H1 (cell line): ENCODE results near the gene YTHDC2. TPM values are rescaled to one million over a fixed set of nuclear protein-coding genes. Genes with fewer than 3 reads are reported as not detected.

ENCODE experiments used
- CTCF ChIA-PET: fragments of 300-600 bp; sonication (Branson Sonifier 250); formaldehyde crosslinking; loops from one replicate; lab custom pipeline; 2021; ENCODE audit not compliant: partially characterized antibody; lab: Charles Lee
- POLR2A ChIA-PET: fragments of 300-600 bp; sonication (Branson Sonifier 250); formaldehyde crosslinking; loops from one replicate; lab custom pipeline; 2021; ENCODE audit warnings: inconsistent platforms; ENCODE audit not compliant: partially characterized antibody; lab: Charles Lee
- DNase-seq, 2 experiments: peaks; one replicate each; pipeline versions ENCODE4 v3.0.0 to v3.0.0-alpha.2; 2010 to 2022; ENCODE audit warnings: low spot score in 2 of 2, low read depth in 1 of 2, mixed read lengths in 1 of 2
- FAIRE-seq: peaks from 2 replicates; lab custom pipeline; 2011; peaks lifted over from hg19 to GRCh38; lab: Jason Lieb, UNC
- H2AFZ ChIP-seq: 2 replicates; pipeline ENCODE4 v1.8.1; 2012; ENCODE audit warnings: low read length, inconsistent platforms
- H2AK5ac ChIP-seq: 2 replicates; pipeline ENCODE4 v1.6.1; 2013; ENCODE audit warnings: low read depth, low read length
- H2BK120ac ChIP-seq: replicated peaks from 2 replicates; pipeline ENCODE3; 2013; ENCODE audit warnings: low read depth, low read length, inconsistent platforms
- H2BK12ac ChIP-seq: 2 replicates; pipeline ENCODE4 v1.6.1; 2013; ENCODE audit warnings: low read depth, low read length
- H2BK15ac ChIP-seq: 2 replicates; pipeline ENCODE4 v1.6.1; 2013; ENCODE audit warnings: low read length
- H2BK20ac ChIP-seq: 2 replicates; pipeline ENCODE4 v1.6.1; 2013; ENCODE audit warnings: low read length
- H2BK5ac ChIP-seq: 2 replicates; pipeline ENCODE4 v1.6.1; 2013; ENCODE audit warnings: low read depth, low read length
- H3K14ac ChIP-seq: 2 replicates; pipeline ENCODE4 v1.6.1; 2013; ENCODE audit warnings: inconsistent platforms; ENCODE audit not compliant: insufficient read length
- H3K18ac ChIP-seq: 2 replicates; pipeline ENCODE4 v1.6.1; 2013; ENCODE audit warnings: low read length; ENCODE audit errors: extremely low read depth
- H3K23ac ChIP-seq: 2 replicates; pipeline ENCODE4 v1.6.1; 2013; ENCODE audit warnings: inconsistent platforms; ENCODE audit not compliant: insufficient read length
- H3K23me2 ChIP-seq: 2 replicates; pipeline ENCODE4 v1.6.1; 2013; ENCODE audit warnings: low read depth, low read length
- H3K27ac ChIP-seq: 2 replicates; pipeline ENCODE4 v1.6.1; 2011; ENCODE audit warnings: low read depth, low read length, inconsistent platforms
- H3K27me3 ChIP-seq, 4 experiments: replicated peaks in 1 of 4; 1 replicate in 1 of 4; 2 replicates in 3 of 4; pipeline versions ENCODE4 v1.6.1 to v1.8.1; 2011 to 2013; ENCODE audit warnings: low read length in 3 of 4, mild to moderate bottlenecking in 3 of 4, inconsistent platforms in 2 of 4, mixed read lengths in 2 of 4, moderate library complexity in 1 of 4; ENCODE audit not compliant: control insufficient read depth in 3 of 4, insufficient read depth in 3 of 4; ENCODE audit errors: extremely low read depth in 1 of 4
- H3K36me3 ChIP-seq, 4 experiments: 2 replicates each; pipeline versions ENCODE4 v1.6.1 to v1.8.1; 2011 to 2013; ENCODE audit warnings: mild to moderate bottlenecking in 4 of 4, low read length in 3 of 4, moderate library complexity in 2 of 4, control low read depth in 1 of 4, inconsistent platforms in 1 of 4; ENCODE audit not compliant: insufficient read depth in 4 of 4, control insufficient read depth in 2 of 4
- H3K4ac ChIP-seq: replicated peaks from 2 replicates; pipeline ENCODE3; 2013; ENCODE audit warnings: low read length, low read depth, mixed read lengths, inconsistent platforms; ENCODE audit not compliant: insufficient read length
- H3K4me1 ChIP-seq, 4 experiments: replicated peaks in 1 of 4; 1 replicate in 1 of 4; 2 replicates in 3 of 4; pipeline versions ENCODE4 v1.6.1 to v1.8.1; 2011 to 2013; ENCODE audit warnings: low read length in 3 of 4, inconsistent platforms in 2 of 4, mixed read lengths in 1 of 4; ENCODE audit not compliant: insufficient read depth in 4 of 4, control insufficient read depth in 3 of 4
- H3K4me2 ChIP-seq, 2 experiments: 2 replicates each; pipeline versions ENCODE4 v1.6.1 to v1.8.1; 2011 to 2013; ENCODE audit warnings: low read depth in 2 of 2, low read length in 2 of 2, control low read depth in 1 of 2, inconsistent platforms in 1 of 2, mild to moderate bottlenecking in 1 of 2; ENCODE audit not compliant: insufficient read depth in 1 of 2
- H3K4me3 ChIP-seq, 4 experiments: fragments of 200-600, 300-600 bp in 1 of 4; sonication (generic), shearing (Covaris generic), sonication (Bioruptor Twin) in 1 of 4; 2 replicates each; pipeline versions ENCODE4 v1.5.1 to v1.8.1; 2011 to 2016; ENCODE audit warnings: low read length in 4 of 4, low read depth in 3 of 4, control low read depth in 2 of 4, inconsistent platforms in 2 of 4, mild to moderate bottlenecking in 2 of 4, mixed read lengths in 1 of 4, moderate library complexity in 1 of 4; ENCODE audit not compliant: insufficient read depth in 2 of 4; ENCODE audit errors: extremely low read depth in 1 of 4
- H3K56ac ChIP-seq: replicated peaks from 2 replicates; pipeline ENCODE3; 2013; ENCODE audit warnings: low read depth, mild to moderate bottlenecking, mixed read lengths, low read length, inconsistent platforms; ENCODE audit not compliant: insufficient read length
- H3K79me1 ChIP-seq: 2 replicates; pipeline ENCODE4 v1.6.1; 2013; ENCODE audit warnings: low read depth, low read length, control low read depth
- H3K79me2 ChIP-seq, 2 experiments: 2 replicates each; pipeline versions ENCODE4 v1.6.1 to v1.8.1; 2012 to 2013; ENCODE audit warnings: low read length in 2 of 2, mild to moderate bottlenecking in 2 of 2, inconsistent platforms in 1 of 2; ENCODE audit not compliant: insufficient read depth in 2 of 2, control insufficient read depth in 1 of 2
- H3K9ac ChIP-seq, 4 experiments: replicated peaks in 1 of 4; 1 replicate in 1 of 4; 2 replicates in 3 of 4; pipeline versions ENCODE4 v1.6.1 to v1.8.1; 2011 to 2013; ENCODE audit warnings: low read depth in 3 of 4, low read length in 3 of 4, control low read depth in 2 of 4, mild to moderate bottlenecking in 2 of 4, moderate library complexity in 2 of 4, inconsistent platforms in 1 of 4; ENCODE audit errors: extremely low read depth in 1 of 4
- H3K9me3 ChIP-seq, 2 experiments: 2 replicates each; pipeline versions ENCODE4 v1.6.1 to v1.8.1; 2012 to 2013; ENCODE audit warnings: mild to moderate bottlenecking in 2 of 2, moderate library complexity in 2 of 2, control low read depth in 1 of 2, inconsistent platforms in 1 of 2, low read depth in 1 of 2, low read length in 1 of 2, mixed read lengths in 1 of 2; ENCODE audit not compliant: insufficient read depth in 2 of 2
- H4K20me1 ChIP-seq, 2 experiments: replicated peaks in 1 of 2; 2 replicates each; pipeline versions ENCODE3 to v1.8.1; 2011 to 2013; ENCODE audit warnings: inconsistent platforms in 2 of 2, low read length in 2 of 2, mild to moderate bottlenecking in 1 of 2; ENCODE audit not compliant: insufficient read depth in 2 of 2, control insufficient read depth in 1 of 2
- H4K5ac ChIP-seq: 2 replicates; pipeline ENCODE4 v1.6.1; 2013; ENCODE audit warnings: low read length, low read depth, mixed read lengths, inconsistent platforms; ENCODE audit not compliant: insufficient read length
- H4K8ac ChIP-seq: 2 replicates; pipeline ENCODE4 v1.8.0; 2013; ENCODE audit warnings: mild to moderate bottlenecking, moderate library complexity, low read length, inconsistent platforms; ENCODE audit not compliant: insufficient read depth; ENCODE audit errors: extremely low read depth
- H4K91ac ChIP-seq: replicated peaks from 2 replicates; pipeline ENCODE3; 2013; ENCODE audit warnings: low read length, mixed read lengths, inconsistent platforms; ENCODE audit not compliant: insufficient read length
- GABPA ChIP-seq: IDR thresholded peaks from 2 replicates; pipeline ENCODE4 v1.6.1; 2011; ENCODE audit warnings: mild to moderate bottlenecking, low read length, moderate library complexity, borderline replicate concordance; ENCODE audit not compliant: insufficient read depth
- RAD21 ChIP-seq, 2 experiments: IDR thresholded peaks in 1 of 2; conservative IDR thresholded peaks in 1 of 2; 2 replicates each; pipeline ENCODE4 v1.6.1; 2011; ENCODE audit warnings: low read depth in 2 of 2, low read length in 2 of 2, improper control_type of control experiment in 1 of 2, inconsistent platforms in 1 of 2, mild to moderate bottlenecking in 1 of 2, moderate library complexity in 1 of 2
- TAF1 ChIP-seq: IDR thresholded peaks from 2 replicates; pipeline ENCODE4 v1.6.1; 2011; ENCODE audit warnings: mild to moderate bottlenecking, low read depth, low read length
- TBP ChIP-seq: IDR thresholded peaks from 2 replicates; pipeline ENCODE4 v1.6.1; 2011; ENCODE audit warnings: low read depth, low read length, improper control_type of control experiment
- WGBS, 2 experiments: shearing (Covaris generic) in 1 of 2; methylation state at CpG; one replicate each; pipeline versions ENCODE4 v1.1.6 to v1.1.7; 2013 to 2015; ENCODE audit warnings: low lambda C conversion rate in 2 of 2, mixed read lengths in 2 of 2, inconsistent platforms in 1 of 2, low coverage in 1 of 2, missing lambda C conversion rate in 1 of 2; ENCODE audit not compliant: insufficient replicate concordance in 2 of 2, insufficient coverage in 1 of 2, insufficient read length in 1 of 2; ENCODE audit errors: extremely low coverage in 1 of 2, missing lambda C conversion rate in 1 of 2; 5-methylcytosine and 5-hydroxymethylcytosine counted together
- polyA plus RNA-seq, 7 experiments: library from polyadenylated mRNA; depleted of rRNA in 3 of 7; stranded (reverse) in 5 of 7; unstranded in 2 of 7; fragments of >200 nt in 5 of 7; fragments of 200-250 nt in 2 of 7; gene quantifications; 1 replicate in 5 of 7; 2 replicates in 1 of 7; 4 replicates in 1 of 7; pipeline versions ENCODE4 v1.2.1 to v1.2.3, GENCODE V29; 2011 to 2013; ENCODE audit warnings: missing spikeins in 2 of 7, mixed read lengths in 2 of 7
- total RNA-seq: library from RNA; stranded (reverse); fragmentation: NEBNext Ultra II Directional; extraction: Animal tissue kit (Norgen Biotek cat#: 25700); gene quantifications from 2 replicates; pipeline ENCODE4 v1.2.1, GENCODE V29; 2021
- TF ChIP-seq, protein P1 (sequence below), 3 experiments: IDR thresholded peaks; 1 replicate in 2 of 3; 2 replicates in 1 of 3; pipeline versions ENCODE4 v1.5.1 to v1.6.1; 2011; ENCODE audit warnings: low read length in 3 of 3, mild to moderate bottlenecking in 3 of 3, inconsistent platforms in 2 of 3, low read depth in 1 of 3, moderate library complexity in 1 of 3; ENCODE audit not compliant: insufficient read depth in 1 of 3; ENCODE audit errors: control extremely low read depth in 1 of 3

Gene YTHDC2
- total and polyA plus RNA-seq, 2 of the 8 experiments (the other 6 are each of a cell fraction or from before 2014, with no cell fraction given), result 4.3 to 20.1 TPM

DNA sequence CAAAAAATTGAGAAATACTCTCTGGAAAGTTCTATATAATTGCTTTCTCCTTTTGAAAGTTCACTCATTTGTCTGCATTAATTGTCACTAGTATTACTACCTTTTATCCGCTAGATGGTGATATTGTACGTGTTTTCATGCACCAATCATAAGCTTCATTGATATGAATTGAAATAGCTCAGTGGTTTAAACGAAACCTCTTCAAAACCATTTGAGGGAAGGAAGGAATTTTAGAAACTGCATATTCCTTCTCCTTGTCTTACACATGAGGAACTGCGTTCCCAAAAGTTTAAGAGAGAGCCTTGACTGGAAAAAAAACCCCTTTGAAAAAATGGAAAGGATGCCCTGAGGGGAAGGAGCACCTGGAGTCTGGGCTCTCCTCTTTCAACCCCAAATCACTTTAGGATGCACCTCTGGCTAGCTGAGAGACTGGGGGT, 98.6 kb downstream of the YTHDC2 start:
- Histone ChIP-seq H3K27me3 (no peaks in the 10 kb centered on the region), H3K18ac (no peak overlapping the region), H4K5ac (no peak overlapping the region), H2BK20ac (no peak overlapping the region), H4K91ac (no peak overlapping the region), H2BK120ac (no peak overlapping the region), H2AFZ (peak overlapping the region; percentile 25; the same call in 1 of the 2 replicates), H3K4me1 (peaks cover 0 to 3% (median 0%) of the 10 kb centered on the region in 4 experiments; a peak in 1 of 7 replicates), H3K27ac (no peak overlapping the region), H3K14ac (no peak overlapping the region), H3K23ac (no peak overlapping the region), H3K56ac (no peak overlapping the region), H3K79me2 (no peaks in the 10 kb centered on the region), H2BK15ac (no peak overlapping the region), H3K79me1 (no peaks in the 10 kb centered on the region), H3K23me2 (no peaks in the 10 kb centered on the region), H3K4me3 (no peak overlapping the region), H3K9ac (no peak overlapping the region), H2BK5ac (no peak overlapping the region), H4K8ac (no peak overlapping the region), H3K4me2 (no peak overlapping the region), H3K36me3 (0 out of 8 replicates have a peak, but pooled peaks cover 0 to under 1% (median 0%) of the 10 kb centered on the region in 4 experiments), H3K9me3 (peaks cover 8 to 10% of the 10 kb centered on the region in 2 experiments), H2AK5ac (no peak overlapping the region), H2BK12ac (no peak overlapping the region), H4K20me1 (no peaks in the 10 kb centered on the region), H3K4ac (no peak overlapping the region)
- ChIA-PET POLR2A (no interaction called here), CTCF (interaction anchor here (0.5 to 5.0 kb wide), 39 partner anchors 9 to 1454 kb away, joined by 3 to 77 read pairs (median 4); partner anchors contain the start of gene YTHDC2)
- 14% methylated on average over 4 of the region's 4 CpGs; no CpG with 5 or more reads in 1 of the 2 experiments for WGBS, 2 experiments
- DNase-seq (no peak), FAIRE-seq (peak; percentile 48)
- TF ChIP-seq TAF1 (no peak), GABPA (no peak), TBP (no peak), RAD21 (IDR thresholded peaks at IDR 0.05 in 1 of 2, conservative IDR thresholded peaks at IDR 0.05 in 1 of 2; ENCODE audit: low read depth in 2 of 2, low read length in 2 of 2) (peak; percentile 73 to 78)
- TF ChIP-seq, protein P1, sequence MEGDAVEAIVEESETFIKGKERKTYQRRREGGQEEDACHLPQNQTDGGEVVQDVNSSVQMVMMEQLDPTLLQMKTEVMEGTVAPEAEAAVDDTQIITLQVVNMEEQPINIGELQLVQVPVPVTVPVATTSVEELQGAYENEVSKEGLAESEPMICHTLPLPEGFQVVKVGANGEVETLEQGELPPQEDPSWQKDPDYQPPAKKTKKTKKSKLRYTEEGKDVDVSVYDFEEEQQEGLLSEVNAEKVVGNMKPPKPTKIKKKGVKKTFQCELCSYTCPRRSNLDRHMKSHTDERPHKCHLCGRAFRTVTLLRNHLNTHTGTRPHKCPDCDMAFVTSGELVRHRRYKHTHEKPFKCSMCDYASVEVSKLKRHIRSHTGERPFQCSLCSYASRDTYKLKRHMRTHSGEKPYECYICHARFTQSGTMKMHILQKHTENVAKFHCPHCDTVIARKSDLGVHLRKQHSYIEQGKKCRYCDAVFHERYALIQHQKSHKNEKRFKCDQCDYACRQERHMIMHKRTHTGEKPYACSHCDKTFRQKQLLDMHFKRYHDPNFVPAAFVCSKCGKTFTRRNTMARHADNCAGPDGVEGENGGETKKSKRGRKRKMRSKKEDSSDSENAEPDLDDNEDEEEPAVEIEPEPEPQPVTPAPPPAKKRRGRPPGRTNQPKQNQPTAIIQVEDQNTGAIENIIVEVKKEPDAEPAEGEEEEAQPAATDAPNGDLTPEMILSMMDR (IDR thresholded peaks at IDR 0.05; ENCODE audit: control extremely low read depth in 1 of 3, insufficient read depth in 1 of 3, low read depth in 1 of 3, low read length in 3 of 3), result peak in 2 of 3 experiments; percentile 28 to 58; a peak in 2 of 4 replicates
- TF ChIP-seq, all 59 proteins: peak for 2
